Tibial artery (tissue), 4 donors: ENCODE data around the gene SETDB2.

Experiments
- DNase-seq, 2 donors: peaks; one replicate each; pipeline ENCODE4 v3.0.0-alpha.2; 2019
- H3K27ac ChIP-seq, 2 donors: fragments of 200-600 bp; sonication (generic) in 1 of 2; 1 replicate in 1 of 2; 2 replicates in 1 of 2; pipeline ENCODE4 v1.5.1; 2018 to 2019; ENCODE audit warnings: mild to moderate bottlenecking in 1 of 2
- H3K27me3 ChIP-seq, 2 donors: fragments of 200-600 bp; sonication (generic) in 1 of 2; one replicate each; pipeline versions ENCODE4 v1.5.1 to v1.6.0; 2016 to 2019
- H3K36me3 ChIP-seq, 3 donors: fragments of 200-600 bp; sonication (generic) in 2 of 3; one replicate each; pipeline ENCODE4 v1.5.1; 2016 to 2019; ENCODE audit warnings: mild to moderate bottlenecking in 2 of 3
- H3K4me1 ChIP-seq, 4 donors: fragments of 200-600 bp; sonication (generic) in 2 of 4; 1 replicate in 3 of 4; 2 replicates in 1 of 4; pipeline ENCODE4 v1.5.1; 2016 to 2019
- H3K4me3 ChIP-seq, 2 donors: fragments of 200-600 bp; sonication (generic) in 1 of 2; 1 replicate in 1 of 2; 2 replicates in 1 of 2; pipeline ENCODE4 v1.5.1; 2018 to 2019; ENCODE audit warnings: mild to moderate bottlenecking in 2 of 2
- H3K9me3 ChIP-seq, 3 donors: fragments of 200-600 bp; sonication (generic) in 1 of 3; one replicate each; pipeline ENCODE4 v1.5.1; 2016 to 2019
- intact Hi-C: fragments of 100-400 bp; cut with DNase I; formaldehyde crosslinking; loops from one replicate; pipeline ENCODE4 v1.15.0; 2023; ENCODE audit warnings: low total_unique reads
- TF ChIP-seq, protein P1 (sequence below), 2 experiments: fragments of 200-600 bp in 1 of 2; fragments of 450-650 bp in 1 of 2; IDR thresholded peaks; one replicate each; pipeline ENCODE4 v1.5.1; 2017 to 2019; ENCODE audit warnings: antibody characterized with exemption in 2 of 2, mild to moderate bottlenecking in 1 of 2, moderate library complexity in 1 of 2

SETDB2 gene

DNA sequence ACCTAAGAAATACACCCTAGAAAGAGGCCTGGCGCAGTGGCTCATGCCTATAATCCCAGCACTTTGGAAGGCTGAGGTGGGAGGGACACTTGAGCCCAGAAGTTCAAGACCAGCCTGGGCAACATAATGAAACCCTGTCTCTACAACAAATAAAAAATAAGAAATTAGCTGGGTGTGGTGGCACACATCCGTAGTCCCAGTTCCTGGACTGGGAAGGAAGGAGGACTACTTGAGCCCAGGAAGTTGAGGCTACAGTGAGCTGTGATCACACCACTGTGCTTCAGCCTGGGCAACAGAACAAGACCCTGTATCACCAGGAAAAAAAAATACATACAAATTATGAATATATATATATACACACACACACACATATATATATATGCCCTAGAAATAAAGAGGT is 94.3 kb downstream of the SETDB2 start:
- TF ChIP-seq, protein P1, sequence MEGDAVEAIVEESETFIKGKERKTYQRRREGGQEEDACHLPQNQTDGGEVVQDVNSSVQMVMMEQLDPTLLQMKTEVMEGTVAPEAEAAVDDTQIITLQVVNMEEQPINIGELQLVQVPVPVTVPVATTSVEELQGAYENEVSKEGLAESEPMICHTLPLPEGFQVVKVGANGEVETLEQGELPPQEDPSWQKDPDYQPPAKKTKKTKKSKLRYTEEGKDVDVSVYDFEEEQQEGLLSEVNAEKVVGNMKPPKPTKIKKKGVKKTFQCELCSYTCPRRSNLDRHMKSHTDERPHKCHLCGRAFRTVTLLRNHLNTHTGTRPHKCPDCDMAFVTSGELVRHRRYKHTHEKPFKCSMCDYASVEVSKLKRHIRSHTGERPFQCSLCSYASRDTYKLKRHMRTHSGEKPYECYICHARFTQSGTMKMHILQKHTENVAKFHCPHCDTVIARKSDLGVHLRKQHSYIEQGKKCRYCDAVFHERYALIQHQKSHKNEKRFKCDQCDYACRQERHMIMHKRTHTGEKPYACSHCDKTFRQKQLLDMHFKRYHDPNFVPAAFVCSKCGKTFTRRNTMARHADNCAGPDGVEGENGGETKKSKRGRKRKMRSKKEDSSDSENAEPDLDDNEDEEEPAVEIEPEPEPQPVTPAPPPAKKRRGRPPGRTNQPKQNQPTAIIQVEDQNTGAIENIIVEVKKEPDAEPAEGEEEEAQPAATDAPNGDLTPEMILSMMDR (IDR thresholded peaks at IDR 0.05), result no peak
- intact Hi-C loops, result no loop called here
- H3K9me3 ChIP-seq, result no peaks in the 10 kb centered on the region
- no peak overlapping the region for H3K4me3 ChIP-seq
- H3K27ac ChIP-seq, result no peak overlapping the region
- peaks cover 0 to 40% (median 28%) of the 10 kb centered on the region in 3 donors for H3K36me3 ChIP-seq
- no peaks in the 10 kb centered on the region for H3K4me1 ChIP-seq
- H3K27me3 ChIP-seq, result no peaks in the 10 kb centered on the region
- no peak for DNase-seq

DNA sequence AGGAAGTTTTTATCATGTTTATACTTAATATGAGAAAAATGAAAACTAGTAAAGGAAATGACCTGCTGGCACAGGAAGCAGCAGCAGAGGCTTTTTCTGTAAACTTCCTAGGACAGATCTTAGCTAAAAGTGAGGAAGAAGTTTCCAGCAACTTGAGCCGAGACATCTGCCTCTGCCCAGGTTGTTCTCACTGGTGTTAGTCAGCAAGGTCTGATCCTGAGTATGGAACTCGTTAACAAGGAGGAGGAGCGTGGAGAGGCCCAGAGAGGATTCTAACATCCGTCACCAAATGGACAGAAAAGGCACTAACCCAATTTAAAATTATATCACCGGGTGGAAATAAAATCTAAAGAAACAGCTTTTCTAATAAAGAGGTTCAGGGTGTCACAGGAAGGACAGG is 95.2 kb downstream of the SETDB2 start:
- no peaks in the 10 kb centered on the region for H3K9me3 ChIP-seq
- TF ChIP-seq, protein P1 (IDR thresholded peaks at IDR 0.05), result no peak
- no peaks in the 10 kb centered on the region for H3K4me1 ChIP-seq
- H3K27me3 ChIP-seq, result no peaks in the 10 kb centered on the region
- no peak overlapping the region for H3K27ac ChIP-seq
- intact Hi-C loops, result no loop called here
- no peak overlapping the region for H3K4me3 ChIP-seq
- peaks cover 1 to 43% (median 26%) of the 10 kb centered on the region in 3 donors for H3K36me3 ChIP-seq
- DNase-seq, result no peak

- intact Hi-C loops, result no loop called here
- Histone ChIP-seq H3K27ac (no peak overlapping the region), H3K4me3 (no peak overlapping the region), H3K27me3 (no peaks in the 10 kb centered on the region), H3K36me3 (peaks cover 3 to 47% (median 26%) of the 10 kb centered on the region in 3 donors), H3K9me3 (no peaks in the 10 kb centered on the region), H3K4me1 (no peaks in the 10 kb centered on the region)
- DNase-seq, result no peak
- TF ChIP-seq, protein P1 (IDR thresholded peaks at IDR 0.05), result no peak
These were observed 95.7 kb downstream of the SETDB2 start for GRCh38 chr13:49539746-49540145.

DNA sequence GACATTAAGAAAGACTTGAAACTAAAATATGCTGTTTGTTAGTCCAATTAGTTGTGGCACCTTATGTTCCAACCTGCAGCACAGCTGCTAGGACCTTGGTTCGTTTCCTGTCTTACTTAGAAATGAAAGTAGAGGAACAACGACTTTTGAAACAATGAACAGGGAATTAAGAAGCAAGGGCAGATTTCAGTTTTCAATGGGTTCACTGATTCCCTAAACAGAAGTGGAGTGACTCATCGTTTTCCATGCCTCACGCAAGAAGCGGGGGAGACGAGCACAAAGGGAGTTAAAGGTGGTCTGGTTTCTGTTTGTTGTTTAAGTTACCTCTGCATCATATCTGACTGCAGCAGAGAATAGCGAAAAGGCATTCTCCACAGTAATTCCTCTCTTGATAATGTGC is 96.5 kb downstream of the SETDB2 start:
- DNase-seq, result no peak
- H3K27me3 ChIP-seq, result no peaks in the 10 kb centered on the region
- H3K9me3 ChIP-seq, result no peaks in the 10 kb centered on the region
- peaks cover 10 to 55% (median 30%) of the 10 kb centered on the region in 3 donors for H3K36me3 ChIP-seq
- intact Hi-C loops, result no loop called here
- H3K4me3 ChIP-seq, result no peak overlapping the region
- H3K27ac ChIP-seq, result no peak overlapping the region
- TF ChIP-seq, protein P1 (IDR thresholded peaks at IDR 0.05), result no peak
- H3K4me1 ChIP-seq, result no peaks in the 10 kb centered on the region

- H3K4me3 ChIP-seq, result no peak overlapping the region
- H3K27me3 ChIP-seq, result no peaks in the 10 kb centered on the region
- H3K4me1 ChIP-seq, result no peaks in the 10 kb centered on the region
- intact Hi-C loops, result no loop called here
- H3K27ac ChIP-seq, result no peak overlapping the region
- no peaks in the 10 kb centered on the region for H3K9me3 ChIP-seq
- TF ChIP-seq, protein P1 (IDR thresholded peaks at IDR 0.05), result no peak
- H3K36me3 ChIP-seq, result peaks cover 23 to 79% (median 46%) of the 10 kb centered on the region in 3 donors
- no peak for DNase-seq
These were observed 99.6 kb downstream of the SETDB2 start for GRCh38 chr13:49543656-49544055.
